K562 (cell line): Measurements from ENCODE around the gene BCAR3.

Experiments
- CHD1 ChIP-seq: fragments of 200-600 bp; sonication (generic); IDR thresholded peaks from one replicate; pipeline ENCODE4 v1.6.1; 2012; ENCODE audit warnings: mild to moderate bottlenecking, moderate library complexity, low read length, inconsistent platforms
- SMARCC2 ChIP-seq: fragments of 450-650 bp; IDR thresholded peaks from 2 replicates; pipeline ENCODE4 v1.6.1; 2017; ENCODE audit warnings: antibody characterized with exemption, moderate library complexity, mild to moderate bottlenecking, low read depth

GRCh38 chr1:93611668-93612067 lies 70.0 kb downstream of the BCAR3 start:
- TF ChIP-seq CHD1 (no peak), SMARCC2 (no peak)
